Ectodermal cell (in vitro differentiated cells): ENCODE measurements around the gene WWOX. TPM values are rescaled to one million over a fixed set of nuclear protein-coding genes. Genes with fewer than 3 reads are reported as not detected.
A peak's percentile ranks its signal among the peaks of the same experiment; 100 is the strongest.
"Not testable (repeated sequence)": the region's sequence is repeated elsewhere in the genome, so short reads cannot be mapped to it uniquely, and the experiment has no call there.

Experiments used
- H3K27ac ChIP-seq: 2 replicates; pipeline ENCODE4 v1.7.0; 2013; ENCODE audit warnings: mild to moderate bottlenecking, low read depth, low read length; ENCODE audit not compliant: insufficient read depth, poor library complexity, severe bottlenecking
- H3K27me3 ChIP-seq: 2 replicates; pipeline ENCODE4 v1.7.0; 2013; ENCODE audit warnings: mild to moderate bottlenecking, low read length; ENCODE audit not compliant: insufficient read depth, control insufficient read depth, poor library complexity, severe bottlenecking
- H3K36me3 ChIP-seq: one replicate; pipeline ENCODE4 v1.7.0; 2013; ENCODE audit warnings: low read length; ENCODE audit not compliant: control insufficient read depth, insufficient read depth
- H3K4me1 ChIP-seq: one replicate; pipeline ENCODE4 v1.7.0; 2013; ENCODE audit warnings: low read length; ENCODE audit not compliant: control insufficient read depth, insufficient read depth
- H3K4me3 ChIP-seq: 2 replicates; pipeline ENCODE4 v1.7.0; 2013; ENCODE audit warnings: low read depth, low read length, control low read depth; ENCODE audit not compliant: insufficient read depth
- H3K9me3 ChIP-seq: 2 replicates; pipeline ENCODE4 v1.7.0; 2013; ENCODE audit warnings: mild to moderate bottlenecking, low read length, moderate library complexity; ENCODE audit not compliant: control insufficient read depth
- WGBS, 2 experiments: methylation state at CpG; one replicate each; pipeline ENCODE4 v1.1.7; 2013; ENCODE audit warnings: missing lambda C conversion rate in 2 of 2; 5-methylcytosine and 5-hydroxymethylcytosine counted together
- polyA plus RNA-seq, 4 experiments: library from polyadenylated mRNA; stranded (reverse); fragments of 50-300 nt; gene quantifications; one replicate each; pipeline ENCODE4 v1.2.3, GENCODE V29; 2013

Gene WWOX
- polyA plus RNA-seq (2013, experiment 1 of 4) = 34.2 TPM
- 33.8 TPM for polyA plus RNA-seq (2013, experiment 2 of 4)
- polyA plus RNA-seq (2013, experiment 3 of 4) = 24.2 TPM
- polyA plus RNA-seq (2013, experiment 4 of 4) = 26.4 TPM

GRCh38 chr16:78099271-78100111, at the start of gene WWOX:
TSS of gene WWOX (plus strand) at chr16:78099654.
- no peaks in the 10 kb centered on the region for H3K27me3 ChIP-seq
- H3K36me3 ChIP-seq = no peaks in the 10 kb centered on the region
- H3K27ac ChIP-seq = peak within 1 kb of the TSS; percentile 47
- peaks cover 5% of the 10 kb centered on the region for H3K4me1 ChIP-seq
- no peaks in the 10 kb centered on the region for H3K9me3 ChIP-seq
- H3K4me3 ChIP-seq = peak within 1 kb of the TSS; percentile 78
- WGBS, 2 experiments = 0% methylated on average over 84 of the region's 84 CpGs

GRCh38 chr16:78050734-78051400, 48.6 kb upstream of the WWOX start:
- Histone ChIP-seq H3K4me1 (no peaks in the 10 kb centered on the region), H3K27me3 (peaks cover 15% of the 10 kb centered on the region), H3K36me3 (no peaks in the 10 kb centered on the region), H3K27ac (no peak overlapping the region), H3K4me3 (no peak overlapping the region), H3K9me3 (no peaks in the 10 kb centered on the region)
- 91 to 96% methylated on average over 2 of the region's 2 CpGs for WGBS, 2 experiments

- Histone ChIP-seq H3K27ac (no peak overlapping the region), H3K9me3 (no peaks in the 10 kb centered on the region), H3K36me3 (no peaks in the 10 kb centered on the region), H3K27me3 (no peaks in the 10 kb centered on the region), H3K4me3 (no peak overlapping the region), H3K4me1 (no peaks in the 10 kb centered on the region)
- WGBS, 2 experiments = 93 to 94% methylated on average over 9 of the region's 9 CpGs
Observed at GRCh38 chr16:78057803-78058564, 41.5 kb upstream of the WWOX start.

- 84 to 90% methylated on average over 25 of the region's 25 CpGs for WGBS, 2 experiments
- not testable (repeated sequence) for H3K27me3 ChIP-seq, H3K4me3 ChIP-seq, H3K27ac ChIP-seq, H3K36me3 ChIP-seq, H3K9me3 ChIP-seq, H3K4me1 ChIP-seq
Observed at GRCh38 chr16:78059806-78060205, 39.6 kb upstream of the WWOX start.

- H3K4me1 ChIP-seq = no peaks in the 10 kb centered on the region
- no peak overlapping the region for H3K27ac ChIP-seq
- no peaks in the 10 kb centered on the region for H3K9me3 ChIP-seq
- no peak overlapping the region for H3K4me3 ChIP-seq
- WGBS, 2 experiments = 79% methylated on average over 4 to 5 of the region's 5 CpGs
- H3K27me3 ChIP-seq = no peaks in the 10 kb centered on the region
- no peaks in the 10 kb centered on the region for H3K36me3 ChIP-seq
Observed at GRCh38 chr16:78060295-78060694, 39.2 kb upstream of the WWOX start.

- no peaks in the 10 kb centered on the region for H3K27me3 ChIP-seq
- no peak overlapping the region for H3K27ac ChIP-seq
- H3K36me3 ChIP-seq = no peaks in the 10 kb centered on the region
- H3K4me3 ChIP-seq = no peak overlapping the region
- H3K9me3 ChIP-seq = no peaks in the 10 kb centered on the region
- no peaks in the 10 kb centered on the region for H3K4me1 ChIP-seq
- 95 to 98% methylated on average over 5 of the region's 5 CpGs for WGBS, 2 experiments
Observed at GRCh38 chr16:78060809-78061208, 38.6 kb upstream of the WWOX start.

- H3K36me3 ChIP-seq = no peaks in the 10 kb centered on the region
- no peak overlapping the region for H3K27ac ChIP-seq
- 81% methylated on average over 4 of the region's 4 CpGs for WGBS, 2 experiments
- H3K9me3 ChIP-seq = no peaks in the 10 kb centered on the region
- H3K4me1 ChIP-seq = no peaks in the 10 kb centered on the region
- no peak overlapping the region for H3K4me3 ChIP-seq
- no peaks in the 10 kb centered on the region for H3K27me3 ChIP-seq
Observed at GRCh38 chr16:78065319-78065718, 34.1 kb upstream of the WWOX start.

GRCh38 chr16:78069913-78070312, 29.5 kb upstream of the WWOX start:
- Histone ChIP-seq H3K36me3 (no peaks in the 10 kb centered on the region), H3K9me3 (no peaks in the 10 kb centered on the region), H3K27me3 (no peaks in the 10 kb centered on the region), H3K4me1 (no peaks in the 10 kb centered on the region), H3K27ac (no peak overlapping the region), H3K4me3 (no peak overlapping the region)
- 94 to 96% methylated on average over 4 to 5 of the region's 5 CpGs for WGBS, 2 experiments

GRCh38 chr16:78072275-78072674, 27.2 kb upstream of the WWOX start:
- WGBS, 2 experiments = 26 to 39% methylated on average over 3 to 5 of the region's 5 CpGs
- H3K36me3 ChIP-seq = no peaks in the 10 kb centered on the region
- H3K27me3 ChIP-seq = no peaks in the 10 kb centered on the region
- no peak overlapping the region for H3K4me3 ChIP-seq
- no peaks in the 10 kb centered on the region for H3K9me3 ChIP-seq
- no peak overlapping the region for H3K27ac ChIP-seq
- H3K4me1 ChIP-seq = peaks cover 6% of the 10 kb centered on the region

- H3K4me1 ChIP-seq = peaks cover 6% of the 10 kb centered on the region
- H3K27me3 ChIP-seq = no peaks in the 10 kb centered on the region
- H3K4me3 ChIP-seq = no peak overlapping the region
- no peaks in the 10 kb centered on the region for H3K36me3 ChIP-seq
- WGBS, 2 experiments = 48 to 61% methylated on average over 3 of the region's 3 CpGs
- no peaks in the 10 kb centered on the region for H3K9me3 ChIP-seq
- H3K27ac ChIP-seq = no peak overlapping the region
Observed at GRCh38 chr16:78075800-78076199, 23.7 kb upstream of the WWOX start.
